ENCODE measurements around the gene ZNF605.
"Not testable (repeated sequence)": the region's sequence is repeated elsewhere in the genome, so short reads cannot be mapped to it uniquely, and the experiment has no call there.

Gene ZNF605

DNA sequence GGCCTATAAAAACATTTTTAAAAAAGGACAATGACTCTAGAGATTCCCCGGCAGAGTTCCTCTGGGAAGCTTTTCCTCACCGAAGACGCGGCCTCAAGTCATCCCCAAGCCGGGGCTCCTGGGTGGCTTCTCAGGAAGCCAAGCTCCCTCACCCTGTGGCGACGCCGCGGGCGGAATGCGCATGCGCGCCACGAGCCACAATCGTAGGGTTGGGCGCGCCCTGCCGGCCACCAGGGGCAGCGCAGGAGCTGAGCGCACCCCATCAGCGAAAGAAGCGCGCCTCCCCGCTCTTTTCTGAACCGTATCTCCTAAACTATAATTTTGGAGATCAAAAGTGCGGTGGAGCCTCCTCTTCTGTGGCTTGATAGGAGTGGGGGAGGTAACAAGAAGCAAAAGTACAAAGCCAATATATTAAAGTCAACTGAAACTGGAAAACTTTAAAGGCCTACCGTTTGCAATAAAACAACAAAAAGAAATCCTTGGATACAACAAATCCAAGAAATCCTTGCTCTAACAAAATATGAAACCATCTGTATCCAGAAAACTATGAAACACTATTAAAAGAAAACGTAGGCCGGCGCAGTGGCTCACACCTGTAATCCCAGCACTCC, 51.3 kb downstream of the ZNF605 start:
- DNase-seq: no peak

DNA sequence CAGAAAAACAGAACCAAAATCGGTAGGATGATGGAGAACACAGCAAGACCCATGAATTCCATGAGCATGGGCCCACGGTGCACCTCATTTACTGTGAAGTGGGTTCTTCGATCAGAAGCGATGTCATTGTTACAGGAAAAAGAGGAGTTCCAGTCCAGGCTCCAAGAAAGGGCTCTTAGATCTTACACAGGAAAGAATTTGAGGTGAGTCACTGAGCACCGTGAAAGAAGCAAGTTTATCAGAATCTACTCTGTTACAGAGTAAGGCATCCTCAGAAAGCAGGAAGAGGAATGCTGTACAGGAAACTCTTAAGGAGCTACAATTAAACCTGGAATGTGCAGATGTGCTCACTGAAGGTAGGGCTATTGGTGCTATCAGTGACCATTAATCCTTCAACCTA, 57.1 kb downstream of the ZNF605 start:
- DNase-seq: no peak

DNA sequence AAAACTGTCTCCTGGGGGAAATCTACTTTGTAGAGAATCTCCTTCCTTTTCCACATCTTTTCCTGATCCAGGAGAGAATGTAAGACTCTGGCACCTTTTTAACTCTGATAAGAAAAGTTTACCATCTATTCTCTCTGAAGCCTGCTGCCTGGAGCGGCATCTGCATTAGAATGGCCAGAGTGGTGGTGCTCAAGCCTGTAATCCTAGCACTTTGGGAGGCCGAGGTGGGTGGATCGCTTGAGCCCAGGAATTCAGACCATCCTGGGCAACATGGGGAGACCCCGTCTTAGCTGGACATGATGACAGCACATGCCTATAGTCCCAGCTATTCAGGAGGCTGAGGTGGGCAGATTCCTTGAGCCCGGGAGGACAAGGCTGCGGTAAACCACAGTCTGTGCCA, 67.3 kb downstream of the ZNF605 start:
- DNase-seq: no peak

DNA sequence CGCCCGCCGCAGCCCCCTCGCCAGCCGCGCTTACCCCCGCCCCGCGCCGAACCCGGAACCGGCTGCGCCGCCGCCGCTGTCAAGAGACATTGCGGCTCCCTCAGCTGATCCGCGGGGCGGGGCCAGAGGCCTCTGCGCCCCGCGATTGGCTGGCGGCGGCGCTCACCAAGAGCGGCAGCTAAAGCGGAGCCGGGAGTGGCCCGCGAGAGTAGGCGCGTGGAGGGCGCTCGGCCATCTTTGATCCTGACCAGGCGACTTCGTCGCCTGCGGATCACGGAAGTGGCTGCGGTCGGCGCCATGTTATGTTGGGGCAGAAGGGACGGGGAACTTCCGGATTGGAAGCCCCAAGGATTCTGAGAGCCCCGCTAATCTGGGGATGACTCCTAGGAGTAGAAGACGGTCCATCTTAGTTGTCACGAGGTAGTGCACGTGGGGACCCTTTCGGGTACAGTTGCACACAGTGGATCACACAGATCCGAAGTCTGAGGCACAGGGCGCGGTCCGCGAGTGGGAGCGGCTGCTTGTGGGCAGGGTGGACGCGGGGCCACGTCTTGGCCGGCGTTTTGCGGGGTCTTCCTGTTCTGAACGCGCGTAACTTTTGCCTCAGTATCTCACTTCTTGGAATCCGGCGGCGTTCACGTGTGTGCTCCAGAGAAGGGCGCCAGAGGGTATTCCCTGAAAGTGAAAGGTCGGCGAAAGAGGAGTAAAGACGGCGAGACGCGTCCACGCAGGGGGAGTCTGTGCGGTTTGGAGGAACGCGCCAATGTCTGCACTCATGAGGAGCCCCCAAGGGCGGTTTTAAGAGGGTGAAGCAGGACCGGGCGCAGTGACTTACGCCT, 68.4 kb downstream of the ZNF605 start, which contains the start of gene CHFR:
Gene CHFR (minus strand): TSS at position 93 of the 839 bp plus-strand sequence. CDS start 277 bp downstream, outside the sequence.
- peak; percentile 99 for DNase-seq

DNA sequence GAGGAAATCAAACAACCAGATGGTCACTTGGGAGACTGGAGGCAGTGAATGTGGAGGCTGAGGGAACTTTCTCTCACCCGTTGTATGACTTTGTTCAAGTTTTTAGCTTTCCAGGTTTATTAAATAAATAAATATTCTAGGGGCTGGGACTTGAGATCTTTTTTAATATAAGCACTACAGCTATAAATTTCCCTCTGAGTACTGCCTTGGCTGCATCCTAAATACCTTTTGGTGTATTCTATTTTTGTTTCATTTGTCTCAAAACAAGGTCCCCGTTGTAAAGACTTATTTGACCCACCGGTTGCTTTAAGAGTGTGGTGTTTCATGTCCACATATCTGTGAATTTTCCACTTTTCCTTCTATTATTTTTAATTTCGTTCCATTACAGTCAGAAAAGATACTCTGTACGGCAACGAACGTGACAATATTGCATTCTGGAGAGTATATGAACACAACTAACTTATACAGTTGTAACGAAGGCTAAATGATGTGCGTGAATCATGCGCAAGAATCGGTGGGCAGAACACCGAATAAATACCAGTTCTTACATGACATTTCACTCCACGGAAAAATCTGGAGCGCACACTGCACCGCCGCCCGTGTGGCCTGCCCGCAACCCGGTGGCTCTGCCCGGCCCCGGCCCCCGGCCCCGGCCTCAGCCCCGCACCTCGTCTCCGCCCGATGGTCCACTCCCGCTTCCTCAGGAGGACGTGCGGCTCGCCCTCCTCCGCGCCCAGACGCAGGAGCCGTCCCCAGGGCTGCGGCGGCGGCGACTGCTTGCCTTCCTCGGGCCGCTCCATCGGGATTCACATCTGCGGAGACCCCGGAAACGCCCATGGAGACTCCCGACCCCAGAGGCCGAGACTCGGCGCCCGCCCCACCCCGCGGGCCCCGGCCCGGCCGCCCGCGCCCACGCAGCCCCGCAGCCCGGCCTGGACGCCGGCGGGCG, 69.3 kb downstream of the ZNF605 start:
- peak; percentile 30 for DNase-seq

DNA sequence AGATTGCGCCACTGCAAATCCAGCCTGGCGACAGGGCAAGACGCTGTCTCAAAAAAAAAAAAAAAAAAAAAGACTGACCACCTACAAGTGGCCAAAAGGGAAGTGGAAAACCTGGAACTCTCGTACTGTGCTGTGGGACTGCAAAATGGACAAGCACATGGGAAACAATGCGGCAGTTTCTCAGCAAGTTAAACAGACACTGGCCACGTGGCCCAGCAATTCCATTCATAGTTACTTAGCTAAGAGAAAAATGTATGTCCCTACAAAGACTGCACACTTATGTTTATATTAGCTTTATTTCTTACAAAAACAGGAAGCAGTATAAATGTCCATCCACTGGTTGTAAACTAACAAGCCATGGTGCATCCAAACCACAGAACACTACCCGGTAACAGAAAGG, 74.3 kb downstream of the ZNF605 start:
- no peak for DNase-seq

DNA sequence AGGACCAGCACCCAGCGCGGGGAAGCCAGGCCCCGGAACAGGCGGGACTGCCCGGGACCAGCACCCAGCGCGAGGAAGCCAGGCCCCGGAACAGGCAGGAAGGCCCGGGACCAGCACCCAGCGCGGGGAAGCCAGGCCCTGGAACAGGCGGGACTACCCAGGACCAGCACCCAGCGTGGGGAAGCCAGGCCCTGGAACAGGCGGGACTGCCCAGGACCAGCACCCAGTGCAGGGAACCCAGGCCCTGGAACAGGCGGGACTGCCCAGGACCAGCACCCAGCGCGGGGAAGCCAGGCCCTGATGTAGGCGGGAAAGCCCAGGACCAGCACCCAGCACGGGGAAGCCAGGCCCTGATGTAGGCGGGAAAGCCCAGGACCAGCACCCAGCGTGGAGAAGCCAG, 81.5 kb downstream of the ZNF605 start:
- not testable (repeated sequence) for DNase-seq

DNA sequence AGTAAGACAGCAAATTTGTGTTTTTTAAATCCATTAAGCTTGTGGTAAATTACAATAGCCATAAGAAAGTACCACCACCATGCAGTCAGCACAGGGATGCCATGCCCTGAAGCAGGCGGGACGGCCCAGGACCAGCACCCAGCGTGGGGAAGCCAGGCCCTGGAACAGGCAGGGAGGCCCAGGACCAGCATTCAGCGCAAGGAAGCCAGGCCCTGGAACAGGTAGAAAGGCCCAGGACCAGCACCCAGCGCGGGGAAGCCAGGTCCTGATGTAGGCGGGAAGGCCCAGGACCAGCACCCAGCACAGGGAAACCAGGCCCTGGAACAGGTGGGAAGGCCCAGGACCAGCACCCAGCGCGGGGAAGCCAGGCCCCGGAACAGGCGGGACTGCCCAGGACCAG, 81.9 kb downstream of the ZNF605 start:
- DNase-seq: no peak

DNA sequence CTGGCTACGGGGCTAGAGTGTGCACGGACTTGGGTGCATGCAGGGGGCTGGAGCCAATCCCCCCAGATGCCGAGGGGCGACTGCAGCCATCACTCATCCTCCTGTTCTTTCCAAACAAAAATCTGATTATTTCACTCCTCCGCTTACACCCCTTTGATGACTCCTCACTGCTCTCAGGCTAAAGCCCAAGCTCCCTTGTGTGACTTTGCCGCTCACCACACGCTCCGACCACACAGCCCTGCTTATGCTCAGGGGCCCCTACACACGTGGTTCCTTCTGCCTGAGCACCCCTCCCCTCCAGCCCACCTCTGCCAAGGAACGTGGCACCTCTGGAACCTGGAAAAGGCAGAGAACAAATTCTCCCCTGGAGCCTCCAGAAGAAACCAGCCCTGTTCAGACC, 82.4 kb downstream of the ZNF605 start:
- no peak for DNase-seq

DNA sequence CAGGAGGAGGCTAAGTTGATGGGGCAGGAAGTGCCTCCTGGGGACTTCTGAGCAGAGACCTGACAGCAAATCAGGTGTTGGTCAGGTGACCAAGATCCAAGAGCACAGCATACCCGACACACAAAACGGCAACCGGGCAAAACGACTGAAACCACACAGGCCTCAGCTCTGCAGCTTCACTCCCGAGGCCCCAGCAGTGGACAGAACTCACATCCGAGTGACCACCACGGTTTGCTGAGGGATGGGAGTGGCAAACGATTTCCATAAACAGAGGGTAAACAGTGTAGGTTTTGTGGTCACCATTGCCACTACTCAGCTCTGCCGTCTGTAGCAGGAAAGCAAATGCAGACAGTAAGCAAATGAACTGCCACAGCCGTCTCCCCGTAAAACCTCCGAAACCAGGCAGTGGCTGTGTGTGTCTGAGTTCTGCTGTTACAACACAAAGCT, 83.1 kb downstream of the ZNF605 start:
- no peak for DNase-seq

DNA sequence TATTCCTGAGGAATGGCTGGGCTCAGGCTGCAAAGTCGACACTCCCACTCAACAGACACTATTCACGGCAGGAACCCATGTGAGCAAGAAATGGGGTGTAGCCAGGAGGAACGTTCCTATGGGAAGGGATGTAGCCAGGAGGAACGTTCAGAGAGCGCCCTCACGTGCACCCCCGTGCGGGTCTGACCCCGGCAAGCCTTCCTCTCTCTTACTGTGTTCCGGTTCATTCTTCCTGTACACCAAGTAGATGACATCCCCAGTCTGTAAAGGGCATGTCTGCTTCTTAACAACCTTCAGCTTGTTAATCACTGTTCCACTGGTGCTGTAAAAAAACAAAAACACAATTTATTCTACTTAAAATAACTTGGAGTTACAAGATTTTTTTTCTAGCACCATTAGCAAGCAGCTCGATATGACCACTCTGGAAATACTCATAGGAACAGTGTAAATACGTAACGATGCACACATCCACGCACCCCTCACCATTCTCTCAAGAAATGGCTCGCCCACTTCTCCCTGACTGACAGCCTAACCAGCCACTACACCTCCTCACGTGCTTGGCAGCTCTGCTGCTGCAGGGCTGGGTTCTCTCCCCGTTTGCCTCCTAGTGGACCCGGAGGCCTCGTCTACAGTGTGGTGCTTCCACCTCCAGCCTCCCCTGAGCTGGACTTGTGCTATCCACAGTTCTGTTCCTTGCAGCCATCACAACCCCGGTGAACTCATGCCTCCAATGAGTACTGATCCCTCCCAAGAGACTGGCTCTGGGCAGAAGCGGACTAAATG, 83.8 kb downstream of the ZNF605 start:
- DNase-seq: no peak

DNA sequence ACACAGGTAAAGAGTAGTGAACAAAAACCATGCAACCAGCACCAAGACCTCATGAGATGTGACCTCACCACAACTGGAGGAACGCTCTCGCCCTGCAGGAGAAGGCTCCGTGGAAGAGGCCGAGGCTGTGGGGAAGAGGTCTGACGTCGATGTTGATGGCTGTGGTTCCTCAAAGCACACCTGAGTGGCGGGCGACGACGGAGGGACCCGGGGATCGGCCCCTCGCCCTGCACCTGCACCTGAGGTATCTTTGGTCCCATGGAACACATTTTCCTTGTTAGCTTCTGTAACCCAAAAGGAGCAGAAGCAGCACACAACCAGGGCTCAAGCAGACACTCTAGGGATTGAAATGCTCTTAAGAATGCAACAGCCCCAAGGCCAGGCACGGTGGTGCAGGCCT, 86.6 kb downstream of the ZNF605 start:
- DNase-seq: no peak
